ENCODE data around the gene MFRP. TPM values are rescaled to one million over a fixed set of nuclear protein-coding genes. Genes with fewer than 3 reads are reported as not detected.

MFRP gene
- total RNA-seq, 2 donors from 2014 or later, result 0.27 TPM; not detected in 1

DNA sequence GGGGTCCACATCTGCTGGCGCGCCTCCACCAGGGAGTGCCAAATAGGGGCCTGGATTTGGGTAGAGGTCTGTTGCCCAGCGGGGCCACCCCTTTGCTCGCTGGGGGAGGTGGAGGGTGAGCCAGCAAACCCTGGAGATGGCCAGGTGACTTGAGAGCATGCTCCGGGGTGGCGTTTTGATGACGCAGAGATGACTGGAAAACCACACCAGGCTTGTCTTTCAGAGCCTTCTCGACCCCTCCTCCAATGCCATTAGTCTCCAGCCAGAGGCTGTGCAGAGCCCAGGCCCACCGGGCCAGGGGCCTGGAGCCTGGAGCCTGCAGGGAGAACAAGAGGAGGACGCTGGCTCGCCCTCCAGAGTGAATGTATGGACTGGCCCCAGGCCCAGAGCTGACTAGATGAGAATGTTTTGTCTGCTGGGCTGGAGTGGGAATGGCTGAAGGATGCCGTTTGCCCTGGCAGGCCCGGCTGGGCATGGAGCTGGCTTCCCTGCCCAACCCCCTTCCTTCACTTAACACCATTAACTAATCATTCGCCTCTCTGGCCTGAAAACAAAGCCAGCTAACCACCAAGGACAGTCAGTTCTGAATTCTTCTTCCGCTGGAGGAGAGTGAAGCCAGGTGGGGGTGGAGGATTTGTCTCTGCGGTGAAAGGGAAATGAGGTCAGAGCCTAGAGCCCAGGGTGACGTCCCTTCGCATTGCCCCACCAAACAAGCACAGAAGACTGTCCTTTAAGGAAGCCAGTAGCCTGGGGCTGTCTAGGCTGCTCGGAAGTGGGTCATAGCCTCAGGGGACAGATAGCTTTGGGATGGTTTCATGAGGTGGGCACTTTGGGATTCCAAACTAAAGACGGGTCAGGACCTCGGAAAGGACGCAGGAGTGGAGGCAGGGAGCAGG is 28.0 kb downstream of the MFRP start:
- DNase-seq (ENCODE audit: low spot score), result no peak
- ATAC-seq (ENCODE audit: insufficient number of reproducible peaks, low FRiP score, low read depth), result no peak

DNA sequence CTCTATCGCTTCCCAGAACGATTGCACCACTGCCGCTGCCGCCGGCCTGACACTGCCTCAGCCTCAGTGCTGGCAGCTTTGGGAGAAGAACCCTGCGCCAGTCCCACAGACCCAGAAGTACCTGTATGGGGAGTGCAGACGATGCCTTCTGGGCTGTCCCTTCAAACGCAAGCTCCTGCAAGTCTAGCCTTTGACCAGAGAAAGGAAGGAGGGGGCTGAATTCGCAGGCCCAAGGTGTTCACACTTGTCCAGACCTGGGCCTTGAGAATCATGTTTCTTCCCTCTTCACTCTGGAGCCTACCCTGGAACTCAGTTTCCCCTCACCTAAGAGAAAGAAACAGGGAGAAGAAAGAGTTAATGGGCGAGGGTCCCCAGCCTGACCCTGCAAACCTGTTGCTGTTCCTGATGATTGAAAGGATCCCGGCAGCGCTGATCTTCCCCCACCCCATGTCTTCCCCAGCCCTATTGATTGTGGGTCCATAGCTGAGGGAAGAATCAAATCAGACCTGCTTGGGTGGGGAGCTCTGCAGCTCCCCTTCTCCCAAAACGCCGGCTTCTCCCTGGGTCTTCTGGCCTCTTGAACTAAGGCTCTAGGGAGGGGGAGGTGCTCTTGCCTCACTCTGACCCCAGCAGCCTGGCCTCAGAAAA is 28.8 kb downstream of the MFRP start:
- Histone ChIP-seq H3K27ac (peak overlapping the region; percentile 98 to 99), H3K27me3 (replicated peaks; ENCODE audit: insufficient read depth) (no peaks in the 10 kb centered on the region), H3K4me1 (ENCODE audit: control insufficient read depth in 1 of 2, low read depth in 2 of 2) (peaks cover 33 to 76% of the 10 kb centered on the region in 2 donors), H3K36me3 (peaks cover 14% of the 10 kb centered on the region), H3K9me3 (no peaks in the 10 kb centered on the region), H3K4me3 (peak overlapping the region; percentile 85)
- TF ChIP-seq CTCF (IDR thresholded peaks at IDR 0.05), result no peak
- no peak for ATAC-seq (ENCODE audit: insufficient number of reproducible peaks, low FRiP score, low read depth)
- DNase-seq (ENCODE audit: low spot score), result no peak

More for the DNA sequence above, 28.0 kb downstream of the MFRP start:
- Histone ChIP-seq H3K27ac (peak overlapping the region; percentile 98 to 99), H3K27me3 (replicated peaks; ENCODE audit: insufficient read depth) (no peaks in the 10 kb centered on the region), H3K9me3 (no peaks in the 10 kb centered on the region), H3K4me1 (ENCODE audit: control insufficient read depth in 1 of 2, low read depth in 2 of 2) (peaks cover 33 to 72% of the 10 kb centered on the region in 2 donors), H3K4me3 (peak overlapping the region; percentile 85), H3K36me3 (peaks cover 10% of the 10 kb centered on the region)
- TF ChIP-seq CTCF (IDR thresholded peaks at IDR 0.05), result no peak

- no peaks in the 10 kb centered on the region for H3K27me3 ChIP-seq (replicated peaks; ENCODE audit: insufficient read depth)
- ATAC-seq (ENCODE audit: insufficient number of reproducible peaks, low FRiP score, low read depth), result peak; percentile 29
- peak within 1 kb of the TSS; percentile 85 for H3K4me3 ChIP-seq
- no peak for DNase-seq (ENCODE audit: low spot score)
- H3K36me3 ChIP-seq, result peaks cover 21% of the 10 kb centered on the region
- H3K9me3 ChIP-seq, result no peaks in the 10 kb centered on the region
- TF ChIP-seq CTCF (IDR thresholded peaks at IDR 0.05), result no peak
- H3K27ac ChIP-seq, result peak within 1 kb of the TSS; percentile 98 to 99
- peaks cover 33 to 77% of the 10 kb centered on the region in 2 donors for H3K4me1 ChIP-seq (ENCODE audit: control insufficient read depth in 1 of 2, low read depth in 2 of 2)
Observed at GRCh38 chr11:119316729-119317591, 29.5 kb downstream of the MFRP start, which contains the start of gene MCAM. Gene MCAM (minus strand): TSS chr11:119317130. CDS start chr11:119317101, 29 bp downstream.

GRCh38 chr11:119316016-119316728 is 30.3 kb downstream of the MFRP start:
- DNase-seq (ENCODE audit: low spot score), result peak; percentile 76
- TF ChIP-seq CTCF (IDR thresholded peaks at IDR 0.05), result no peak
- Histone ChIP-seq H3K4me1 (ENCODE audit: control insufficient read depth in 1 of 2, low read depth in 2 of 2) (peaks cover 33 to 74% of the 10 kb centered on the region in 2 donors), H3K27ac (peak overlapping the region; percentile 98 to 99), H3K4me3 (peak overlapping the region; percentile 85), H3K27me3 (replicated peaks; ENCODE audit: insufficient read depth) (no peaks in the 10 kb centered on the region), H3K36me3 (peaks cover 29% of the 10 kb centered on the region), H3K9me3 (no peaks in the 10 kb centered on the region)
- ATAC-seq (ENCODE audit: insufficient number of reproducible peaks, low FRiP score, low read depth), result peak; percentile 41
